ENCODE data around the gene ELP1.
A peak's percentile ranks its signal among the peaks of the same experiment; 100 is the strongest.
"Not testable (repeated sequence)": the region's sequence is repeated elsewhere in the genome, so short reads cannot be mapped to it uniquely, and the experiment has no call there.

ELP1 gene

GRCh38 chr9:108933718-108934322, at the start of gene ELP1:
Gene ELP1 (minus strand): TSS chr9:108934124. CDS start chr9:108931146, 2,978 bp downstream.
- DNase-seq, result peak; percentile 94

GRCh38 chr9:108980893-108981292, 47.0 kb upstream of the ELP1 start:
- no peak for DNase-seq

GRCh38 chr9:108978205-108978604, 44.3 kb upstream of the ELP1 start:
- no peak for DNase-seq

GRCh38 chr9:108973895-108974294, 40.0 kb upstream of the ELP1 start:
- no peak for DNase-seq

DNA sequence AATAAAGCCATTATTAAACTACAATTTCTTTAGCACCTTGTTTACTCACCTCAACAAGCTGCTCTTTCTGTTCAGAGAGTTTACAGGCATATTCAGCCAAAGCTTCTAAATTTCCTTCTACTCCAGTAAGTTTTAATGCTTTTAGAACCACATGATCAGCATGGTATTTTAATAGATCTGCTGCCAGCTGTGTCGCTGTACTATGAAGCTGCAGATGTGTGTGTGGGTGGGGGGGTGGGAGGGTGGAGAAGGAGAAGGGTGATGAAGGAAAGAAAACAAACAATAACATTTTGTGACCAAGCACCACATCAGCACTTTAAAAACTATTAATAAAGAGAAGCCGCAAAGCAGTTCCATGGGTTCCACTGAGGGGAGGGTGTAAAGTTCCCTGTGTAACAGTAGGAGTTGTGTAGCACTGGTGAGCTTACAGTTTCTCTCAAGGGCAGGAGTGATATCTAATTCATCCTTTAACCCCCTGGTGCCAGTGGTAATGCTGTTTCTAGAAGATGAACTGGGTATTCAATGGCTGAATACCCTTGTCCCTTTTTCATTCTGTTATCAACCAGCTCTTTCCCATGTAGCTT, 38.8 kb upstream of the ELP1 start:
- DNase-seq, result no peak

DNA sequence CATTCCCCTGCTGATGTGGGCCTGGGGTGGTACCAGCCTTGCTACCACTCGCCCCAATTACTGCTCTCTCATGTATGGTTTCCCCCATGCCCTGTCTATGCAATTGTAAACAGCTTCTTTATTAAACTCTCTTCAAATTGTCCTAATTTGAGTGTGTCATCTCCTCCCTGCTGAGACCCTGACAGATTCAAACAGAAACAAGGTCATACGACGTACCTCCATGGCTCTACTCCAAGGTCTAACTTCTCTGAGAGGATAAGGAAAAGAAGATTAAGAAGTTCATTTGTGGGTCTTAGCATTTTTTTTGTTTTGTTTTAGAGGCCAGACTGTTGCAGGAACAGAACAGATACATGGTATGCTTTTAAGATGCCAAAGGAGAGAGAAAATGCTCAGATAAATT, 38.3 kb upstream of the ELP1 start:
- peak; percentile 19 for DNase-seq

DNA sequence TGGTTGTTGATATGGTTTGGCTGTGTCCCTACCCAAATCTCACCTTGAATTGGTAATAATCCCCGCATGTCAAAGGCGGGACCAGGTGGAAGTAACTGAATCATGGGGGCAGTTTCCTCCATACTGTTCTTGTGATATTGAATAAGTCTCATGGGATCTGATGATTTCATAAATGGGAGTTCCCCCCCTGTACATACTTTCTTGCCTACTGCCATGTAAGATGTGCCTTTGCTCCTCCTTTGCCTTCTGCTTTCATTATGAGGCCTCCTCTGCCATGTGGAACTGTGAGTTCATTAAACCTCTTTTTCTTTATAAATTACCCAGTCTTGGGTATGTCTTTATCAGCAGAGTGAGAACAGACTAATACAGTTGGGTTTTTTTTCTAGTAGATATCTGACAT, 37.5 kb upstream of the ELP1 start:
- DNase-seq, result not testable (repeated sequence)

DNA sequence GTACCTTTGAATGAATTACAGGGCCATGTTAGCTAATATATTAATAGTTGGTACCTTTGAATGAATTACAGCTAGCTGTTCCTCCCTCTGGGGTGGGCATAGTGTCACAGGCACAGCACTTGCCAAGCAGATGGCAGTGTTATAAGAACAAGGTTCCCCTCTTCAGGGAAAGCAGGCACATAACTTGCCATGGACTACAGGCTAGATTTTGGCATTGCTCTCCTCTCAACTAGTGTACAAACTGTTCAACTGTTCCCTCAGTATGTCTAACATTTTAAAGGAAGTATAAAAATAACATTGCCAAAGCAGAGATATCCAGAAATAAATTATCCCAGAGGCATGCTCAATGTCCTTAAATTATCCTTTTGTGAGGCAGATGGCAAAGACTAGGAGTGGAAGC, 34.0 kb upstream of the ELP1 start:
- no peak for DNase-seq

- no peak for DNase-seq
Measured at GRCh38 chr9:108963459-108964143, 29.7 kb upstream of the ELP1 start.

DNA sequence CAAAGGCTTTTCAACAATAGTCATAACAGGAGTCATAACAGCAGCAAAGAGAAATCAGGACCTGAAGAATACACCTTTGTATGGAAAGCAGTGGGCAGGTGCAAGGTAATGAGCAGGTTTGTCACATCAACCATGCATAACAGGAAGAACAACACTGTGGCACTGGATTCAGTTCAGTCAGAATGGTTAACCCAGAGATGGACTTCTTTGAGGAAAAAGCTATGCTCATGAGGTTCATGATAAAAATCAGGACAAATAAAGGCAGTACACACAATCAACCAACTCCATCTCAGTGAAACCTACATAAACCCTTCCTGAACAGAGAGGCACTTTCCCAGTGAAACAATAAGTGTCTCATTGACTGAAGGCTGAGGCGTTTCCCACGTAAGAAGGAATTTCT, 27.2 kb upstream of the ELP1 start:
- DNase-seq, result no peak

GRCh38 chr9:108960331-108960730, 26.4 kb upstream of the ELP1 start:
- DNase-seq, result no peak

GRCh38 chr9:108956631-108957026, 22.7 kb upstream of the ELP1 start:
- DNase-seq, result no peak

- DNase-seq, result no peak
Measured at GRCh38 chr9:108956022-108956630, 22.2 kb upstream of the ELP1 start.

DNA sequence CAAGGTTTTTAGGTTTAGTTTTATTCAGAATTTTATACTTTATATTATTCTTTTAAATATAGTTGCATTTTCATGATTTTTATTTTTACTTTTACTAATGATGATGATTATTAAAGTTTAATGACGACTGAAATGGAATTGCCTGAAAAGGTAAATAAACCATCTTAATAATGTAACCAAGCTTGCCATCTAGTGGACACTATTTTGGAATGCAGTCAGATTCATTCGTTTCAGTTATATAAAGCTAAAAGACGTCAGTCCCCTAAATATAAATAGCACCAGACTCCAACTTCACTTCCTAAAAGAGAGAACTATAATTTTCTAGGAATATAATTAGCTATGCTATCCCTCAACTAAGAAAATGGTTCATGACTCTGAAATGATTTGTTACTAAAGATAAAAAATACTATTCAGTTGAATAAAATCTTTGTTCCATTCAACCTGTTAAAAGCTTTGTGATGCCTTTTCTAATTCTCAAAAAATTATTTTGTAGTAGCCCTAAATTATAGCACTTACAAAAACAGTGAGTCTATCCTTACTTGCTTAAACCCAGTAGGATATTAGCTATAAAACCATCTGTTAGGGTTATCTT, 20.2 kb upstream of the ELP1 start:
- peak; percentile 48 for DNase-seq

DNA sequence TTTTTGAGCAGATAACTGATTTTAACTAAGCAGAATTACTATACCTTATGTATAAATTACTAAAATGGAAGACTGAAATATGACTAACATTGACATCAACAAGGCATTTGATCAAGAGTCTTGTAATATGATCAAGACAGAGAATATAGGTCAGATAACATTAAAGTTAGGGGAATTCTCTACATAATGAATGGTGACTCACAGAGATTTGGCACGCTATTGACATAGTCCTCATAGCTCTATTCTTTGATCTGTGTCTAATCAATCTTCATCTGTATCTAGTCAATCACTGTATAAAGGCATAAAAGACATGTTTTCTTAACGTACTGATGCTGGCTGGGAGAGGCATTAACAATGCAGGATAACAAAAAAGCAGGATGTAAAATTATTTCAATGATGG, 17.7 kb upstream of the ELP1 start:
- no peak for DNase-seq

DNA sequence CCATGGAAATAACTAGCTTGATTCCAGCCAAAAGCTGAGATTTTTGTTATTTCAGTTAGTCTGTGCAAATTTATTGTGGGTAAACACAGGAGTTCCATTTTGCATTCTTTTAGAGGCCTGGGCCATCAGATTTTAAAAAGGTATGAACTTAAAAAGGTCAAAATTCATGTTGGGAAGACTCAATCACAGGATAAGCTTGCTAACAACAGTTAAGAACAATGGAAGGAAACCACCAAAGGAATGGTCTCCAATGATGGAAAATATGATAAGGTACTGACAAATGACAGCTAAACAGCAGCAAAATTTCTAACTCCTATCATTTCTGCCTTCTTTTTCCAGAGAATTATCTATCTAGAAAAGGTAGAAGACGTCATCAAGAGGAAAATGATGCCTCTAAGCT, 16.2 kb upstream of the ELP1 start:
- no peak for DNase-seq

GRCh38 chr9:108939975-108940374, 6.1 kb upstream of the ELP1 start:
- DNase-seq, result no peak

DNA sequence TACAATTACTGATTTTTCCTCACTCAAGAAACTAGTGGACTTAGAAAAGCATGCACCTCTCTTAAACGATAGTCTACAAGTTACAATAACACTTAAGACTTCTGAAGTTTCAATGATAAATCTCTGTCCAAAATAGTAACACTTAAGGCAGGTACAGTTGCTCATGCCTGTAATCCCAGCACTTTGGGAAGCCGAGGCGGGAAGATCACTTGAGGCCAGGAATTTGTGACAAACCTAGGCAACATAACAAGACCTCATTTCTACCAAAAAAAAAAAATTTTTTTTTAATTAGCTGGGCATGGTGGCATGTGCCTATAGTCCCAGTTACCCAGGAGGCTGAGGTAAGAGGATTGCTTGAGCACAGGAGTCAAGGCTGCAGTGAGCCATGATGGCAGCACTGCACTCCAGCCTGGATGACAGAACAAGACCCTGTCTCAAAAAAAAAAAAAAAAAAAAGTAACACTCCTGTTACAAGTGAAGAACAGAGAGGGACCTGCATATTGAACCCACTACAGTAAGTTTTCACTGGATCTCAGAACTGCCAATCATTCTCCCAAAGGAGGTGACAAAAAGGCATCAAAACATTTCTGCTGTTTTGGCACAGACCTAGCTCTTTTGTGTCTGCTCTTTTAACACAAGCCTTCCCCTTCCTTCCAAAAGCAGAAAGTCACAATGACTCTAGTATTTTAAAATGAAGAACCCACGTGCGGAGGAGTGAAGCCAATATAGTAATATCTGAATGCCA, 3.8 kb upstream of the ELP1 start:
- DNase-seq, result no peak

- DNase-seq, result peak; percentile 88
Measured at GRCh38 chr9:108934323-108934893, 484 bp upstream of the ELP1 start, which contains the start of gene ABITRAM. Gene ABITRAM (plus strand): TSS chr9:108934400. CDS start chr9:108934487, 87 bp downstream.

DNA sequence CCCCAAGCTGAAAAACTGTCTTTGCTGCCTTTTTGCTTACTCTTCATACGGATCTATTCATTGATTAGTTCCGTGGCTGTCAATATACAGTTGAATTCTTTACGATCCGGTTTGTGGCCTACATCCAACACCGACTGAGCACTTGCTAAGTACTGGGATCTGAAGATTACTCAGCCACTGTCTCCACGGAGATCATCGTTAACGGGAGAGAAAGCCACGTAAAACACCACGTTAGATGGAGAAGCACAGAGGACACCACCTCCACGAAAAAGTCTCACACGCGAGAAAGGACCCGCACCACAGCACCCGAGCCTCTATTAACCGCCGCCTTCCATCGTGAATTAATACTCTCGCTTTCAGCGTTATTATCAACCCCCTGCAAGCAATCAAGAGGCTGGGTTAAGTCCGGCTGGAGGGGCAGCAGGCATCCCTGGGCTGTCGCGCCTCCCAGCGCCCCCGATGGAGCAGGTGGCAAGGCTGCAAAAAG, 650 bp downstream of the ELP1 start:
- peak; percentile 58 for DNase-seq

DNA sequence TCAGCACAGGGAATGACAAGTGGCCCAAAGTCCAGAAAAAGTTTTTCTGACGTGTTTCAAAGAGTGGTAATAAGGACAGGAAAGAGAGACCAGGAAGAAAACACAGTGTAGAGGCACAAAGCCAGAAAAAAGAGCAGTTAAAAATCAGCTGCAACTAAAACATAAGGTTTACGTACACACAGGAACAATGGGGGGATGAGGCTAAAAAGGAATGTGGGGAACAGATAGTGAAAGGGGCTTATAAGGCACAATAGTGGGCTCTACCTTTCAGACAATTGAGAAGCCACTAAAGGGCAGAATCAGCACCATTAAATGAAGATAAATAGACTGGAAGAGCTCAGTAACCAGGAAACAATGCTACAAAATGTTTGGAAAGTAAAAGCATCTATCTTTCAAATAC, 5.5 kb downstream of the ELP1 start:
- no peak for DNase-seq

DNA sequence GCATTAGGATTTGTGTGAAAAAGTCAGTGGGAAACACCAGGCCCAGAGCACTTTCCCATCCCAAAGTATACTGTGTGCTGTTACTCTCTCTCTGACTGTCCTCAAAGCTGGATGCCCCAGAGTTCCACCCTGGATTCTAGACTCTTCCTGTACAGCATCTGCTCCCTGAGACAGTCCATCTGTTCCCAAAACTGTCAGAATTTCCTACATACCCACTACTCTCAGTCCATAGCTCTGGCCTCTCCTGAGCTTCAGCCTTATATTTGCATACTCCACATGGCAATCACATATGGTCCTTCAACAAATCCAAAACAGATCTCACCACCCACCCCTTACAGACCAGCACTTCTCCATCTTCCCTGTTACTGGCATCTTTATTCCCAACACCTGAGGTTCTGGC, 9.5 kb downstream of the ELP1 start:
- no peak for DNase-seq

All from NCI-H82 (cell line).